Forelimb muscle (tissue), 1 donor: Measurements from ENCODE around the gene SPIRE2. TPM values are rescaled to one million over a fixed set of nuclear protein-coding genes. Genes with fewer than 3 reads are reported as not detected.
"Not testable (repeated sequence)": the region's sequence is repeated elsewhere in the genome, so short reads cannot be mapped to it uniquely, and the experiment has no call there.

Experiments used
- DNase-seq: peaks from one replicate; pipeline ENCODE4 v3.0.0-alpha.2; 2013; ENCODE audit warnings: low read depth
- polyA plus RNA-seq: library from polyadenylated mRNA; unstranded; fragments of 120-200 nt; gene quantifications from one replicate; pipeline ENCODE4 v1.2.1, GENCODE V29; 2013; ENCODE audit not compliant: insufficient read length

Gene SPIRE2
- polyA plus RNA-seq, 1 donor = 2.5 TPM

DNA sequence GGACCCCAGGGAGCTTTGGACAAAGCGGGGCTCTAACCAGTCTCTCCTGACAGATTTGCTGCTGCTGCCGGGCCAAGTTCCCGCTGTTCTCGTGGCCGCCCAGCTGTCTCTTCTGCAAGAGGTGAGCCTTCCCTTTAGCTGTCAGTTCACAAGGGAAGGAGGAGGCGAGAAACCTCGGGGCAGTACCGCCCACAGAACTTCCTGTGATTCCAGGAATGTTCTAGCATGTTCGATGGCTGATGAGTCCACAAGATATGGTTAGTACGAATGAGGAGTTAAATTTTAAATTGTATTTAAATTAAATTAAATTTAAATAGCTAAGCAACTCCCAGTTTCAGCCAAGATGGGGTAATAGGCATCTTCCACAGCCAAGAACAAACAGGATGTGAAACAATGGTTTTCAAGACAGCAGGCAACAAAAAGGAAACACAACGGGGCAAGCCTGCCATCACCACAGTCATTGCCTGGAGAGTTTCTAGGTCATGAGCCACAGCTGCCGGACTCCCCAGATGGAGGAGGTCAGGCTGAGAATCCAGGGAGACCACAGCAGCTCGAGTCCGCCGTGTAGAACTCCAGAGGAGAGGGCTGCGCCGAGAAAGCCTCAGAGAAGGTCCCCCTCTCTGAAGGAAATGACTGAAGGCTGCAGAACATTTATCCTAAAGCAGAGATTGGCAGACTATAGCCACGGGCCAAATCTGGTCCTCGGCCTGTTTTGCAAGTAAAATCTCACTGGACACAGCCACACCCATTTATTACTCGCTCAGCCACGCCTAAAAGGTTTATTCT, 35.7 kb downstream of the SPIRE2 start:
- DNase-seq = no peak

DNA sequence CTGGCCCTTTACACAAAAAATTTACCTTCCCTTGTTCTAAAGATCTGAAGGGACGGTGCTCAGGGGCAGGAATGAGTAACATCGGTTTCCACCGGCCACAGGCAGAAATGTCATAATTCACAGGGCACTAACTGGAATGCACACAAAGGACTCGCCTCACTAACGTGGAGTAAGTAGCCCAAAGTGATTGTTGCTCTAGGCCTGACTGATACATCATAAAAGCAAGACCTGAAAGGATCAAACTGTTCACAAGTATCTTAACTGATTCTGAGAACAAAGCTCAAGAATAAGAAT, 36.2 kb downstream of the SPIRE2 start:
- no peak for DNase-seq

- DNase-seq = no peak
Measured at GRCh38 chr16:89867918-89868317, 39.6 kb downstream of the SPIRE2 start.

- DNase-seq = no peak
Measured at GRCh38 chr16:89869911-89870310, 41.6 kb downstream of the SPIRE2 start.

DNA sequence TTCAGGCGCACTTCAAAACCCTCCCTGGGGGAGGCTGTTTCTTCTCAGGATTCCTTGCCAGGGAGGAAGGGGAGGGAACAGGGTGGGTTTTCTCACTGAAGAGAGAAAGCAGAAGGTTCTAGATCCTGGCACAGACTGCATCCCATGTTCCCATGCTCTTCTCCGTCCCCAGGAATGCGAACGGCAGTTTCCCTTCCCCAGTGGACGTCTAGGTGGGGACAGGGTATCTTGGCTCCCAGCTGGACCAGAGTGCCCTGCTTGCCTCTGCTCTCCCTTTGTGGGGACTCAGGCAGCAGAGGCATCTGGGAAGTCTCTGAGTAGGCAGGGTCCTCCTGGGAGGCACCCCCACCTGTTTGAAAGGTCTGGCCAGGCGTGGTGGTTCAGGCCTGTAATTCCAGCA, 42.2 kb downstream of the SPIRE2 start:
- DNase-seq = no peak

DNA sequence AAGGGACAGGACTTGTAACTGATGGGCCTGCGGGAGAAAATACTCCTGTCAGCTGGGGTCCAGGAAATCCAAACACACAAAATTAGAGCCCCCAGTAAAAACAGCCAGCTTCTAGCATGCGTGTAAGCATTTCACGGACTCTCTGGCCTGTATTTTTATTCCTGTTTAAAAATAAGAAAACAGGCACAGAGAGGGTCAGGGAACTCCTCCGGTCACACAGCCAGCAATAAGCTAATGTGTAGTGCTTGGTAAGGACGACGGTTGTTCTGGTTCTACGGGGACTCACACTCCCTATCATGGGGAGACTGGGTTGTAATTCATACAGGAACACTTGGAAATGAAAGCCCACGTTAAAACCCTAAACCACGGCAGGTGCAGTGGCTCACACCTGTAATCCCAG, 43.6 kb downstream of the SPIRE2 start:
- no peak for DNase-seq

DNA sequence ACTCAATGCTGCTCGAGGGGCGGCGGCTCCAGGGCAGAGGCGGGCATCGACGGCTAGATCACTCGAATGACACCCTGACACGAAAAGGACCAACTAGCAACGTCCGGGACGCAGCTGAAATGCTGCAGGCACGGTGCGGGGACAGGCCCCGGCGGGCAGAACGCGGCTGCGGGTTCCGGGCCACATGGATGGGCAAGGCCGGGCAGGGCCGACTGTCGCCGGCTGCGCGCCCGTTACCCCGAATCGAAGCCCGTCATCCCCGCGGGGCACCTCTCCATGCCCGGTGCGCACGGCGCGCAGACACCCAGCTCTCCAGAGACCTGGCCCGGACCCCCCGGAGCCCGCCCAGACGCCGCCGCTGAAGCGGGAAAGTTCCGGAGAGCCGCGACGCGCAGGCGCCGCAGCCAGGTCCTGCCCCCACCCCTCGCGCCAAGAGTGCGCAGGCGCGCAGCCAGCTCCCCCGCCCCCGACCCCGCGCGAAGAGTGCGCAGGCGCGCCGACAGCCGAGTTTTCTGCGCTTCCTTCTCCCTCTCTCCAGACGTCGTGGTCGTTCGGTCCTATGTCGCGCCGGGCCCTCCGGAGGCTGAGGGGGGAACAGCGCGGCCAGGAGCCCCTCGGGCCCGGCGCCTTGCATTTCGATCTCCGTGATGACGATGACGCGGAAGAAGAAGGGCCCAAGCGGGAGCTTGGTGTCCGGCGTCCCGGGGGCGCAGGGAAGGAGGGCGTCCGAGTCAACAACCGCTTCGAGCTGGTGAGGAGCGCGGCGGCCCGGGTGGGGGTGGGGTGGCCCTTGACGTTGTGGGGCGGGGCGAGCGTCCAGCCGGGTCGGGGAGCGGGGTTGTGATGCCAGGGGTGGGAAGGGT, 45.1 kb downstream of the SPIRE2 start, which contains the start of gene TCF25:
TCF25 (plus strand) TSS at position 484 of the 863 bp plus-strand sequence; CDS start at position 560, 76 bp downstream.
- DNase-seq = peak; percentile 69

GRCh38 chr16:89873972-89874689, 45.9 kb downstream of the SPIRE2 start:
- peak; percentile 64 for DNase-seq

DNA sequence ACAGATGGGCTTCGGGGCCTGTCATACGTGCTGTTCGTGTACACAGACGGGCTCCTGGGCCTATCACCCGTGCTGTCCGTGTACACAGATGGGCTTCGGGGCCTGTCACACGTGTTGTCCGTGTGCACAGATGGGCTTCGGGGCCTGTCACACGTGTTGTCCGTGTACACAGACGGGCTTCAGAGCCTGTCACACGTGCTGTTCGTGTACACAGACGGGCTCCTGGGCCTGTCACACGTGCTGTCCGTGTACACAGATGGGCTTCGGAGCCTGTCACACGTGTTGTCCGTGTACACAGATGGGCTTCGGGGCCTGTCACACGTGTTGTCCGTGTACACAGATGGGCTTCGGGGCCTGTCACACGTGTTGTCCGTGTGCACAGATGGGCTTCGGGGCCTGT, 50.8 kb downstream of the SPIRE2 start:
- not testable (repeated sequence) for DNase-seq

GRCh38 chr16:89880477-89881367, 52.4 kb downstream of the SPIRE2 start:
- no peak for DNase-seq

GRCh38 chr16:89881368-89881730, 53.1 kb downstream of the SPIRE2 start:
- no peak for DNase-seq

GRCh38 chr16:89883346-89884040, 55.2 kb downstream of the SPIRE2 start:
- no peak for DNase-seq

DNA sequence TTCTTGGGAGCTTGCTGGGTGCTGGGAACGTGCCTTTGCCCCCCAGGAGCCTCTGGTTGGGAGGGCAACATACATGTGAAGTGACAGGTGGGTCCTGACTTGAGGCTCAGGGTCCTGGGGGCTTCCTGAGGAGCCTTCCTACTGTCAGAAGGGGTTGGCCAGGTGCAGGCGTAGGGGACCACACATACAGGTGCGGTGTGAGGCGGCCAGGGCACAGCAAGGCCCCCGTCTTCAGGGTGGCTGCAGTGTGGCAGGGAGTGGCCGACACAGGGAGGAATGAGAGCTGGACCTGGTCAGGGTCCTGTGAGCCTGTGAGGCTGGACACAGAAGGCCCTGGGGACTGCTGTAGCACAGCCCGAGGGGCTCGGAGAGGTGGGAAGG, 55.8 kb downstream of the SPIRE2 start:
- DNase-seq = no peak

- DNase-seq = no peak
Measured at GRCh38 chr16:89887243-89887642, 59.0 kb downstream of the SPIRE2 start.

DNA sequence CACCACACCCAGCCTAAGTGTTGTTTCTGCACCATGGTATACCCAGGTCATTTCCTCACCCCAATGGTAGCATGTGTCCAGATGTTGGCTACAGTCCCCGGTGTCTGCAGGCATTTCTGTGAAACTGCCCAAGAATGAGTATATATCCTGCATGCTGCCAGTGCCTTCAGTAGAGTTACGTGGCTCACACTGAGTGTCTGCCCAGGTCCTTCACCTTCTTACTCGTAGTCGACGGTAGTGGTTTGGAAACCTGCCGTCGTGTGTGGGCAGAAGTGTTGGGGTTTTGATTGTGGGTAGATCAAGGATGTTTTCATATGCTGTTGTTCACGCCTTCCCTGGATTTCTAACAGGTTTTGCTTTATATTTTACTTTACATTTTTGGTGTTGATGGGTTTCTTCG, 61.9 kb downstream of the SPIRE2 start:
- DNase-seq = no peak

DNA sequence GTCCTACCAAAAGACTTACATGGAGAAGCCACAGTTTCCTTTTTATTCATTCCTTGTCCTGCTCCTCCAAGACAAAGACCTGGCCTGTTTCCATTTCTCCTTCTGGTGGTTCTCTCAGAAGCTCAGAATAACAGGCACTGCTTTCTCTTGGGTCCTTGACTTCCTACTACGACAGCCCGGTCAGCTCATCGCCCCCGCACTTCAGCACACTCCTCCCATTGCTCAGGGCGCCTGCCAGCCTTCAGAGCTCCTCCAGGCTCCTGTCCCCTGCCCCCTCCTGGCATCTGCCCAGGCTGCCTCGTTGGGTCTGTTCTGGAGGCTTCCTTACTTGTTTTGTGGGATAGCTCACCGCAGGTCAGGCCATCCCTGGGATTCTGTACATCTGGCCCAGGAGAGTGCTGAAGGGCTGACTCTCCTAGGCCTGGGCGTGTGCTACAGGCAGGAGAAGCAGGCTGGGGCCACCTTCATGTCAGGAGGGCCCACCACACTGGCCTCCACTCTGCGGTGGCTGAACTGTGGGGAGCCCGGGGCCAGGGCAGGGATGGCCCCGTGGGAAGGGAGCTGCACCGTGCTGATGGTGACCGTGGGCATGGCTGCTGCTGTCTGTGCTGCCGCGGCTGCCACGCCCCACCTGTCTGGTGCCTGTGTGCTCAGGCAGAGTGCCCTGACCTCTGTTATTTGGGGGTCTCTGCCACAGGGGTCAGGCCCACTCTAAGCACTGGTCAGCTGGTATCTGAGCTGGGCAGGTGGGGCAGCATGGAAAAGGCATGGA, 62.8 kb downstream of the SPIRE2 start:
- no peak for DNase-seq

- DNase-seq = no peak
Measured at GRCh38 chr16:89892055-89892630, 63.9 kb downstream of the SPIRE2 start.

- DNase-seq = no peak
Measured at GRCh38 chr16:89892635-89893034, 64.4 kb downstream of the SPIRE2 start.

- DNase-seq = no peak
Measured at GRCh38 chr16:89893642-89894548, 65.6 kb downstream of the SPIRE2 start.
